HG03159 (cell line): ENCODE data around the gene FDX2.

Experiments used
- ATAC-seq: cut with Tn5 transposase; IDR thresholded peaks from one replicate; pipeline ENCODE4 v1.9.1; 2021; ENCODE audit warnings: mild to moderate bottlenecking, moderate library complexity; ENCODE audit not compliant: unreplicated experiment

The FDX2 gene

DNA sequence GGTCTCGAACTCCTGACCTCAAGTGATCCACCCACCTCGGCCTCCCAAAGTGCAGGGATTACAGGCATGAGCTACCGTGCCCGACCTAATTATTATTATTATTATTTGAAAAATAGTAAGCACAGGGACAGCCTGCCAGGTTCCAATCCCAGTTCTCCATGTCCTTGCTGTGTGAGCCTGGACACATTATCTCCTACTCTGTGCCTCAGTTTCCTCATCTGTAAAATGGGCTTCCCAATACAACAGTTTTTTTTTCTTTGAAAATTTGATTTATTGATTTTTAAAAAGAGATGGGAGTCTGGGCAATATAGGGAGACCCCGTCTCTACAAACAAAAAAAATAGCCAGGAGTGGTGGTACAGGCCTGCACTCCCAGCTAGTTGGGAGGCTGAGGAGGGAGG, 9.5 kb downstream of the FDX2 start:
- ATAC-seq, result no peak

DNA sequence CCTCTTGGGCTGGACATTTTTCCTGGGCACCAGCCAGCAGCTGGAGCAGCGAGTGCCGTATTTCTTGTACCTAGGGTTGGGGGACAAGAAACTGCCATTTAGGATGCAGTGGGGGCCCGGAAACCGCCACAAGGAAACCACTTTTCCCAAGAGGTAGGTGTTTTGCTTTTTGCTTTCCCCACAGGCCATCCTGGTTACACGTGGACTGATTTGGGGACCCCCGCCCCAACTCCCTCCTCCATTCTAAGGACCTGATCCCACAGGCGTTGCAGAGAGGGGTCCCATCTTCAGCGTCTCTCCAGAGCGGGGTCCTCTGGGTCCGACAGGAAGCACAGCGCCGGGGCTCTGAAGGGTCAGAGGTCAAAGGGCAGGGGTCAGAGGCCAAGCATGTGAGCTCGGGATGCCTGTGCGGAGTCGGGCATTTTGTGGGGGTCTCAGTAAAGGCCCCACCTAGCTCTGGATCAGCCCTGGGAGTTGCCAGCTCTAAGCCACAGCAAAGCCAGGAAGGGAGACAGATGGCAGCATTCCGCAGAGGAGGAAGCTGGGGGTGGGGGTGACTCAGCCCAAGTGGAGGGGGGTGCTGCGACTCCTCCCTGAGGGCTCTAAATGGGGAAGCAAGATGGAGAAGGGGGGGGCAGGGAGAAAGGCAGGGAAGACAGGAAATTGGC, 10.5 kb downstream of the FDX2 start:
- no peak for ATAC-seq

DNA sequence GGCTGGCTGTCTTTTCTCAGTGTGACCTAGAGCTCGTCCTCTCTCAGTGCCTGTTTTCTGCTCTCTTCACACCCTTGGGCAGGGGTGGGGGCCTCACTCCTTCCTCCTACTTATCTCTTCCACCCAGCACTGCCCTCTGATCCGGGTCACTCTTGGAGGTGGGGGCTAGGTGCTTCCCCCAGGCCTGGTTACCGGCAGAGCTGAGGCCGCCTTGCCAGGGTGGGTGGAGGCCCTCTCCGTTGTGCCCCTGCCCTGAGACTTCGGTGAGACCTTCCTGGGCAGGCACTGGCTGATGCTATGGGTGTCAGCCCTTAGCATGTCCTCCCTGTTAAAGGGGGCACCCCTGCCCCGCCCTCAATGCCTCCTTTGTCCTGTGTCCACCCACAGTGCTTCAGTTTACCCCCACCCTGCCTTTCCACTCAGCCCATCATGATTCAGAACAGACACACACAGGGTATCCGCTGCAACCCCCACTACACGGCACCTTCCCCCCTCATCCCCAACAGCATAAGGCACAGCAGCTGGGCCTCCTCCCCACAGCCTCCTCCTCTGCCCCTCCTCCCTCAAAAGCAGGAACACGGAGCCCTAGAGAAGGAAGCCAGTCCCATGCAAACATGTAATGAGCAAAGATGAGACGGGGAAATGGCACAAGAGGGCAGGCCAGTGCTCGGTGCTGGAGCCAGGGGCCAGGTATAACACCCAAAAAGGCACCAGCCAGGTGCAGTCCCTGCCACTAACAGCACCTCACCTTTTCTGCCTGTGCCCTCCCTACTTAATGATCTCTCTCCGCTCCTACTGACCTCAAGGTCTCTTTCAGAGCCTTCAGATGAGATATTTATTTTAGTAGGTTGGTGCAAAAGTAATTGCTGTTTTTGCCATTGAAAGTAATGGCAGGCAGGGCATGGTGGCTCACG, 16.0 kb downstream of the FDX2 start:
- no peak for ATAC-seq

DNA sequence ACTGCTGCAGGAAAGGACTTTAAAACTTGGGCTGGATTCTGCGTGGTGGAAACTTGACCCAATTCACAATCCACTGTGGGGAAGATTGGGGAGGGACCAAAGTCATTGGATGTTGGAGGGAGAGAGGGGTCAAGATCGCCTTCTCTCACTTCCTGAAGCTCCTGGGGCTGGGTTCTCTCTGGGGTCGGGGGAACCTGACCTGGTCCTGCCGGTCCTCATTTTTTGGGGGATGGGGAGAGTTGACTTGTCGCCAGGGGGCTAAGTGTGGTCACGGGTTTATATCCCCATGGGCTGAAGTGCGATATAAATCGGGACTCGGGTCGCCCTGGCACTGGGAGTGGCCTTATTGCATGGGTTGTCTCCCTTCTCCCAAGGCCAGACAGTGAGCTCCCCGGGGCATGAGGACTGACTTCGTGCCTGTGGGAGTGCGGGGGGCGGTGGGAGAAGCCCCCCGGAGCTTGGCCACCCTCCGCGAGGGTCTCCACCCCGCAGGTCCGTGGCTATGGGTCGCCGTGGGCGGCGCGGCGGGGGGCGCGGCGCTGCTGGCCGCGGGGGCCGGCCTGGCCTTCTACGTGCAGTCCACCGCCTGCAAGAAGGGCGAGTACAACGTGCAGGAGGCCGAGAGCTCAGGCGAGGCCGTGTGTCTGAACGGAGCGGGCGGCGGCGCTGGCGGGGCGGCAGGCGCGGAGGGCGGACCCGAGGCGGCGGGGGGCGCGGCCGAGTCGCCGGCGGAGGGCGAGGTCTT, 19.8 kb downstream of the FDX2 start:
- no peak for ATAC-seq

DNA sequence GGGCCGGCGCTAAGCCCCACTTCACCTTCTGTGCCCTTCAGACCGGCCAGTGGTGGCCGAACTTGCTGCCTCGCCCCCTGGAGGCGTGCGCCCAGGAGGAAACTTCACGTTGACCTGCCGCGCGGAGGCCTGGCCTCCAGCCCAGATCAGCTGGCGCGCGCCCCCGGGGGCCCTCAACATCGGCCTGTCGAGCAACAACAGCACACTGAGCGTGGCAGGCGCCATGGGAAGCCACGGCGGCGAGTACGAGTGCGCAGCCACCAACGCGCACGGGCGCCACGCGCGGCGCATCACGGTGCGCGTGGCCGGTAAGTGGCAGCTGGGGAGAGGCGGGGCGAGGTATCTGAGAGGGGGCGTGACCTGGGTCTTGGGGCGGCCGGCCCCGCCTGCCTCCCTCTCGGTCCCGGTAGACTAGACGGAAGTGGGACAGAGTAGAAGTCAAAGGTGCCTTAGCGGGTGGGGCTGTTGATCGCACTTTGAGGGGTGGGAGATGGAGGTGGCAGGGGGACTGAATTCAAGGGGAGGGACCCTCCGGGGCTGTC, 20.4 kb downstream of the FDX2 start:
- ATAC-seq, result no peak

DNA sequence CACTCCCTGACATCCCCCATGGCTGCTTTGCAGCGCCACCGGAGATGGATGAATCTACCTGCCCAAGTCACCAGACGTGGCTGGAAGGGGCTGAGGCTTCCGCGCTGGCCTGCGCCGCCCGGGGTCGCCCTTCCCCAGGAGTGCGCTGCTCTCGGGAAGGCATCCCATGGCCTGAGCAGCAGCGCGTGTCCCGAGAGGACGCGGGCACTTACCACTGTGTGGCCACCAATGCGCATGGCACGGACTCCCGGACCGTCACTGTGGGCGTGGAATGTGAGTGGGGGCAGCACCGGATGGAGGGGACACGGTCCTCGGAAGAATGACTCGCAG, 21.5 kb downstream of the FDX2 start:
- ATAC-seq, result no peak

DNA sequence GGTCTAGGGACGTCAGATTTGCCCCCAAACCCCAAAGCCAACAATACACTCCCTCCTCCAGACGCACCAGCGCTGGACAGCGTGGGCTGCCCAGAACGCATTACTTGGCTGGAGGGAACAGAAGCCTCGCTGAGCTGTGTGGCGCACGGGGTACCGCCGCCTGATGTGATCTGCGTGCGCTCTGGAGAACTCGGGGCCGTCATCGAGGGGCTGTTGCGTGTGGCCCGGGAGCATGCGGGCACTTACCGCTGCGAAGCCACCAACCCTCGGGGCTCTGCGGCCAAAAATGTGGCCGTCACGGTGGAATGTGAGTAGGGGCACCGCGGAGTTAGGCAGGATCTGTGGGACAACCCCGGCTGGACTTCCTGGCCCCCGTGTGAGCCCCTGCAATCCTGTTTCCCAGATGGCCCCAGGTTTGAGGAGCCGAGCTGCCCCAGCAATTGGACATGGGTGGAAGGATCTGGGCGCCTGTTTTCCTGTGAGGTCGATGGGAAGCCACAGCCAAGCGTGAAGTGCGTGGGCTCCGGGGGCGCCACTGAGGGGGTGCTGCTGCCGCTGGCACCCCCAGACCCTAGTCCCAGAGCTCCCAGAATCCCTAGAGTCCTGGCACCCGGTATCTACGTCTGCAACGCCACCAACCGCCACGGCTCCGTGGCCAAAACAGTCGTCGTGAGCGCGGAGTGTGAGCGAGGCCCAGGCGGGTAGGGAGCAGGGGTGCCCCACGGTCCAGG, 22.0 kb downstream of the FDX2 start:
- ATAC-seq, result no peak

DNA sequence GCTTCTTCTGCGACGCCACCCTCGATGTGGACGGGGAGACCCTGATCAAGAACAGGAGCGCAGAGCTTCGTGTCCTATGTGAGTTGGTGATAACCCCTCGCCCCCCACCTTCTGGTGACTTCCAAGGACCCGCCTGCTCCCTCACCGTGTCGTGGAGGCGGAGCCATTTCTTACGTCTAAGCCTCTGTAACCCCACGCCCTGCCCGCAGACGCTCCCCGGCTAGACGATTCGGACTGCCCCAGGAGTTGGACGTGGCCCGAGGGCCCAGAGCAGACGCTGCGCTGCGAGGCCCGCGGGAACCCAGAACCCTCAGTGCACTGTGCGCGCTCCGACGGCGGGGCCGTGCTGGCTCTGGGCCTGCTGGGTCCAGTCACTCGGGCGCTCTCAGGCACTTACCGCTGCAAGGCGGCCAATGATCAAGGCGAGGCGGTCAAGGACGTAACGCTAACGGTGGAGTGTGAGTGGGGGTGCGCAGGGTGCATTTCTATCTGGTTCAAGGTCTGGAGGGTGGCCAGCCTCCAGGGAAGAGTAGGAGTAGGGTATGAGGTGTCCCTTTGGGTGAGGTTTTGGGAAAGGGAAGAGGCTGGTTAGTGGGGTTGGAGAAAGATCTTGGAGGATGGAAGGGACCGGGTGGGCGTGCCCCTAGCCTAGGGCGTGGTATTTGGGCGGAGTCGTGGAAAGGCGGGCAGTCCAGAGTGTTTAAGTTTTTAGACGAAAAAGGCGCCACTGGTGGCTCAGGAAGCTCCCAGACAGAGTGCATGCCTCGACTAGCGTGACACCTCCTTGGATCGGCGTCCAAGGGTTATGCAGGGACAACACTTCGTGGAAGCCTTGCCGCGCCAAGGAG, 22.8 kb downstream of the FDX2 start:
- no peak for ATAC-seq

DNA sequence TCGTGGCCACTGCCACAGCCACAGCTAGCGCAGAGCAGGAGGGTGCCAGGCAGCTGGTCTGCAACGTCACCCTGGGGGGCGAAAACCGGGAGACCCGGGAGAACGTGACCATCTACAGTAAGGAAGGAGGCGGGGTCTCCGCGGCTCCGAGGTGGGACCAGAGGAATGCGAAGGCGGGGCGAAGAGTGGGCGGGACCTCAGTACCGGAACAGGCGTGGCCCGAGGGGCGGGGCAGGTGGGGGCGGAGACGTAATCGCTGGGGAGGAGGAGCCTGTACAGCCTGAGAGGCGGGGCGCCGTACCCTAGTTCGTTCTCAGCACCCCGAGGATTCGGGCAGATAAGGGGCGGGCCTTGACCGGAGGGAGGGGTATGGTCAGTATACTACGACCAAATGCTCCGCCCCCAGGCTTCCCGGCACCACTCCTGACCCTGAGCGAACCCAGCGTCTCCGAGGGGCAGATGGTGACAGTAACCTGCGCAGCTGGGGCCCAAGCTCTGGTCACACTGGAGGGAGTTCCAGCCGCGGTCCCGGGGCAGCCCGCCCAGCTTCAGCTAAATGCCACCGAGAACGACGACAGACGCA, 23.5 kb downstream of the FDX2 start:
- peak; percentile 45 for ATAC-seq

DNA sequence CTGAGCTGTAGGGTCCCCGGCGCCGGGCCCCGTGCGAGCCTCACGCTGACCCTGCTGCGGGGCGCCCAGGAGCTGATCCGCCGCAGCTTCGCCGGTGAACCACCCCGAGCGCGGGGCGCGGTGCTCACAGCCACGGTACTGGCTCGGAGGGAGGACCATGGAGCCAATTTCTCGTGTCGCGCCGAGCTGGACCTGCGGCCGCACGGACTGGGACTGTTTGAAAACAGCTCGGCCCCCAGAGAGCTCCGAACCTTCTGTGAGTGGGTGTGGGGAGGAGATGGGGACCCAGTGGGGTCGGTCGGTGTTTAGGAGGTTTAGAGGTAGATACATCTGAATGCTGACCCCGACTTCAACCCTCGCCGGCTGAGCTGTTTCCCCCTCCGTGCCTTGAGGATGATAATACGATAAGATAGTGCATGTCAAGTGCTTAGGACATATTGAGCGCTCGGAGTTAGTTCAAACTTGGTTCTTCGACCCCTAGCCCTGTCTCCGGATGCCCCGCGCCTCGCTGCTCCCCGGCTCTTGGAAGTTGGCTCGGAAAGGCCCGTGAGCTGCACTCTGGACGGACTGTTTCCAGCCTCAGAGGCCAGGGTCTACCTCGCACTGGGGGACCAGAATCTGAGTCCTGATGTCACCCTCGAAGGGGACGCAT, 24.1 kb downstream of the FDX2 start:
- ATAC-seq, result no peak

DNA sequence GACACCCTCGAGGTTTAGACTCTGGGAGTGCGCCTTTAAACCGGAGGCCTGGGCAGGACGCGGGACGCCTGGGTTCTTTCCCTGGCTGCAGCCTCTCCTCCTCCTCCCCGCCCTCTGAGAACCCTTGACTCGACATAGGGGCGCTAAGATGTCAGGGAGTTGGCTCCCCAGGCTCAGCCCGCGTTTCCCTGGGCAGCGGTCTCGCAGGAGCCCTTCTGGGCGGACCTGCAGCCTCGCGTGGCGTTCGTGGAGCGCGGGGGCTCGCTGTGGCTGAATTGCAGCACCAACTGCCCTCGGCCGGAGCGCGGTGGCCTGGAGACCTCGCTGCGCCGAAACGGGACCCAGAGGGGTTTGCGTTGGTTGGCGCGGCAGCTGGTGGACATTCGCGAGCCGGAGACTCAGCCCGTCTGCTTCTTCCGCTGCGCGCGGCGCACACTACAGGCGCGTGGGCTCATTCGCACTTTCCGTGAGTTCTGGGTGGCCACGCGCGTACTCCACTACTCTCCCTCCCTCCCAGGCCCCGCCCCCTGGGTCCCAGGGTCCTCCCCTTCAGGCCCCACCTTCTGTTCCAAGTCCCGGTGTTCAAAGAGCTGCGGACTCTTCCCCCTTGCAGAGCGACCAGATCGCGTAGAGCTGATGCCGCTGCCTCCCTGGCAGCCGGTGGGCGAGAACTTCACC, 24.8 kb downstream of the FDX2 start:
- ATAC-seq, result no peak

DNA sequence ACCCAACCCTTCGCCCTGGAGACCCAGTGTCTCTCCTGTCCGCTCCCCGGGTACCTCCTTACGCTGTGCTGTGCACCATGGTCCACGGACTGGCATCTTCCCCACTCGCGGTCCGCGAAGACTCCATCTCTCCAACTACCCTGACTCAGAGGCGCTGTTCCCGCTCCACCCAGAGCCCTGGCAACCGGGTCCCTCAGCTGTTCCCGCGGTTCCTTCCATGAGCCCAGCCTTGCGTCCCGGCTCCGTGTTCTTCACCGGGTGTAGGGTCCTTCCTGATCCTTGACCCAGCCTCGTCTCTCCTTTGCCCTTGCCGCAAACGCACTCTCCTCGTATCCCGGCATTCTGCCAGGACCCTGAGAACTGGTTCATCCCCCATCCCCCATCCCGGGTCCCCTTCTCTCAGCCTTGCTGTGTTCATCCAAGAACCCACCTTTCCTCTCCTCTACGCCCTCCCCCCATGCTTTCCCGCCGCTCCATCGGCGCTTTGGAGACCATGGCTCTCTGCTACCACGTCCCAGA, 25.4 kb downstream of the FDX2 start:
- ATAC-seq, result no peak

DNA sequence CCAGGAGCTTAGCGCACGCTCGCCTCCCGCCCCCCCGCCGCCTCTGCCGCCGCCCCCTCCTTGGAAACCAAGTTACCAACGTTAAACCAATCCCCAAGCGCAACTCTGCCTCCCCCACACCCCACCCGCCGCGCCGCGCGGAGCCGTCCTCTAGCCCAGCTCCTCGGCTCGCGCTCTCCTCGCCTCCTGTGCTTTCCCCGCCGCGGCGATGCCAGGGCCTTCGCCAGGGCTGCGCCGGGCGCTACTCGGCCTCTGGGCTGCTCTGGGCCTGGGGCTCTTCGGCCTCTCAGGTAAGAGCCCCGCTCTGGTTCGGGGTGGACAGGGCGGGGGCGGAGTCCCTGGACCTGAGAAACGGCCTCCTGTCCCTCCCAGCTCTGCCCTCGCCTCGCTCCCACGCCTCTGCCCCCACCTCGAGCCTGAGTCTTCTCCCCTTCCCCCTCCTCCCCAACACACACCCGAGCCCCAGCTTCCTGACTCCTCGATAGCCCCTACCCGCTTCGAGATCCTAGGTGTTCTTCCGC, 25.9 kb downstream of the FDX2 start, which contains the start of gene ICAM5:
Gene ICAM5 (plus strand): TSS at position 117 of the 521 bp plus-strand sequence. CDS start 92 bp downstream, at position 209.
- no peak for ATAC-seq

DNA sequence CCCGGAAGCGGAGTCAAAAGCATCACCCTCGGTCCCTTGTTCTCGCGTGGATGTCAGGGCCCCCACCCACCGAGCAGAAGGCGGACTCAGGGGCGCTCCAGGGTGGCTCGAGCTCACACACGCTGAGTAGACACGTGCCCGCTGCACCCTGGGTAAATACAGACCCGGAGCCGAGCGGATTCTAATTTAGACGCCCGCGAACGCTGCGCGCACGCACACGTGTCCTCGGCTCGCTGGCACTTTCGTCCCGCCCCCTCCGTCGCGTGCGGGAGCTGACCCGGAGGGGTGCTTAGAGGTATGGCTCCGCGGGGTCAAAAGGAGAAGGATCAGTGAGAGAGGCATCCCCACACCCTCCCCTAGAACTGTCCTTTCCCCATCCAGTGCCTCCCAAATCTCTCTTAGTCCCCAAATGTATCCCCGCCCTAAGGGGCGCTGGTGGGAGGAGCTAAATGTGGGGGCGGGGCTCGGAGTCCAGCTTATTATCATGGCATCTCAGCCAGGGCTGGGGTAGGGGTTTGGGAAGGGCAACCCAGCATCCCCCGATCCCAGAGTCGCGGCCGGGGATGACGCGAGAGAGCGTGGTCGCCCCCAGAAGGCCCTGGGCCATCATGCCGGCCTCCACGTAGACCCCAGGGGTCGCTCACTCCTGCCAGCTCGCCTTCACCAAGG, 26.5 kb downstream of the FDX2 start:
- ATAC-seq, result no peak

DNA sequence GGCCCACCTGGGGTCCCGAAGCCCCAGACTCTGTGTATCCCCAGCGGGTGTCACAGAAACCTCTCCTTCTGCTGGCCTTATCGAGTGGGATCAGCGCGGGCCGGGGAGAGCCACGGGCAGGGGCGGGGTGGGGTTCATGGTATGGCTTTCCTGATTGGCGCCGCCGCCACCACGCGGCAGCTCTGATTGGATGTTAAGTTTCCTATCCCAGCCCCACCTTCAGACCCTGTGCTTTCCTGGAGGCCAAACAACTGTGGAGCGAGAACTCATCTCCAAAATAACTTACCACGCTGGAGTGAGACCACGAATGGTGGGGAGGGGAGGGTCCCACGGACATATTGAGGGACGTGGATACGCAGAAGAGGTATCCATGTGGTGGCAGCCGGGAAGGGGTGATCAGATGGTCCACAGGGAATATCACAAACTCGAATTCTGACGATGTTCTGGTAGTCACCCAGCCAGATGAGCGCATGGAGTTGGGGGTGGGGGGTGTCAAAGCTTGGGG, 27.1 kb downstream of the FDX2 start:
- no peak for ATAC-seq

DNA sequence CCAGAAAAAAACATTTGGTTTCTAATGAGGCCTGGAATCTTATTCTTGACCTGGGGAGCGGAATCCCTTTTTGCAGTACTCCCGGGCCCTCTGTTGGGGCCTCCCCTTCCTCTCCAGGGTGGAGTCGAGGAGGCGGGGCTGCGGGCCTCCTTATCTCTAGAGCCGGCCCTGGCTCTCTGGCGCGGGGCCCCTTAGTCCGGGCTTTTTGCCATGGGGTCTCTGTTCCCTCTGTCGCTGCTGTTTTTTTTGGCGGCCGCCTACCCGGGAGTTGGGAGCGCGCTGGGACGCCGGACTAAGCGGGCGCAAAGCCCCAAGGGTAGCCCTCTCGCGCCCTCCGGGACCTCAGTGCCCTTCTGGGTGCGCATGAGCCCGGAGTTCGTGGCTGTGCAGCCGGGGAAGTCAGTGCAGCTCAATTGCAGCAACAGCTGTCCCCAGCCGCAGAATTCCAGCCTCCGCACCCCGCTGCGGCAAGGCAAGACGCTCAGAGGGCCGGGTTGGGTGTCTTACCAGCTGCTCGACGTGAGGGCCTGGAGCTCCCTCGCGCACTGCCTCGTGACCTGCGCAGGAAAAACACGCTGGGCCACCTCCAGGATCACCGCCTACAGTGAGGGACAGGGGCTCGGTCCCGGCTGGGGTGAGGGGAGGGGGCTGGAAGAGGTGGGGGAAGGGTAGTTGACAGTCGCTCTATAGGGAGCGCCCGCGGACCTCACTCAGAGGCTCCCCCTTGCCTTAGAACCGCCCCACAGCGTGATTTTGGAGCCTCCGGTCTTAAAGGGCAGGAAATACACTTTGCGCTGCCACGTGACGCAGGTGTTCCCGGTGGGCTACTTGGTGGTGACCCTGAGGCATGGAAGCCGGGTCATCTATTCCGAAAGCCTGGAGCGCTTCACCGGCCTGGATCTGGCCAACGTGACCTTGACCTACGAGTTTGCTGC, 28.7 kb downstream of the FDX2 start, which contains the start of gene ICAM4:
Gene ICAM4 (plus strand): TSS at position 153 of the 935 bp plus-strand sequence. CDS start 58 bp downstream, at position 211.
- no peak for ATAC-seq
